Germinal center (tissue), 1 donor: ENCODE results near the gene OR52E8.

Experiments used
- DNase-seq: peaks from one replicate; pipeline ENCODE4 v3.0.0; 2012; ENCODE audit warnings: mixed read lengths, low spot score

Gene OR52E8

DNA sequence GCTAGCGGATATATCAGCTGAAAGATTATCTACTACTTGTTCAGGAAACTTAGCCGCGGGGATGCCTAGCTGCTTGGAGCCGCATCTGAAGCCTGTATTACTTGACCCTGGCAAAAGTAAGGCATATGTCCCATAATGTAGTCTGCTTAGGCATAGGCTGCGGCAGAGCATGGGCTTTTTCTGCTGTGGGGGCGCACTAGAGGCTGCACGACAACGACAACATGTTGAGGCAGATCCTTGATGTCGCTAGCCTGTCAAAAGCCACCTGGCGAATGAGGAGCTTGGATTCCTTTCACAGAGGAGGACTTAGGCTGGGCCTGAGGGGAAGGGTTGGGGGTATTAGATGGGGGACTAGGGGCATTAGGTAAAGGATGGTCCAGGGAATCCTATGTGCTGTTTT lies 49.9 kb downstream of the OR52E8 start:
- no peak for DNase-seq
